ENCODE data around the gene GPR50.

DNA sequence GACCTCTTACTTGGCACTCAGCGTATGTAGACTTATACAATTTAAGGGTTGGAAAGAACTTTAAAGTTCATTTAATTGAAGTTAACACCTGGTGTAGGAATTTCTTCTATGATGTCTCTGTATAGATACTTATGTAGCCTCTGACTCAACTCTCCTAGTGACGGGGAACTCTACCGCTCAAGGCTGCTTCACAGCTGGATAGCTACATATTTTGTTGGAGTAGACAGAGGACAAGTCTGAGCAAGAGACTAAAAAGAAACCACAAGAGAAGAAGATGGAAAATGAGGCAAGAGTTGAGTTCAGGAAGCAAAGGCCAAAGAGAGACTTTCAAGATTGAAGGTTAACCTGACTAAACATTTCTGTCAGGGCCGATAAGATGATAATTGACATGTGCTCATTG, 52.6 kb downstream of the GPR50 start:
- no peak for TF ChIP-seq RXRA (IDR thresholded peaks at IDR 0.05; ENCODE audit: borderline replicate concordance, low read depth)
- no peak for TF ChIP-seq POLR2AphosphoS5 (IDR thresholded peaks at IDR 0.05; ENCODE audit: low read depth, low read length)
- TF ChIP-seq, protein P1, sequence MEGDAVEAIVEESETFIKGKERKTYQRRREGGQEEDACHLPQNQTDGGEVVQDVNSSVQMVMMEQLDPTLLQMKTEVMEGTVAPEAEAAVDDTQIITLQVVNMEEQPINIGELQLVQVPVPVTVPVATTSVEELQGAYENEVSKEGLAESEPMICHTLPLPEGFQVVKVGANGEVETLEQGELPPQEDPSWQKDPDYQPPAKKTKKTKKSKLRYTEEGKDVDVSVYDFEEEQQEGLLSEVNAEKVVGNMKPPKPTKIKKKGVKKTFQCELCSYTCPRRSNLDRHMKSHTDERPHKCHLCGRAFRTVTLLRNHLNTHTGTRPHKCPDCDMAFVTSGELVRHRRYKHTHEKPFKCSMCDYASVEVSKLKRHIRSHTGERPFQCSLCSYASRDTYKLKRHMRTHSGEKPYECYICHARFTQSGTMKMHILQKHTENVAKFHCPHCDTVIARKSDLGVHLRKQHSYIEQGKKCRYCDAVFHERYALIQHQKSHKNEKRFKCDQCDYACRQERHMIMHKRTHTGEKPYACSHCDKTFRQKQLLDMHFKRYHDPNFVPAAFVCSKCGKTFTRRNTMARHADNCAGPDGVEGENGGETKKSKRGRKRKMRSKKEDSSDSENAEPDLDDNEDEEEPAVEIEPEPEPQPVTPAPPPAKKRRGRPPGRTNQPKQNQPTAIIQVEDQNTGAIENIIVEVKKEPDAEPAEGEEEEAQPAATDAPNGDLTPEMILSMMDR (IDR thresholded peaks at IDR 0.05), result no peak
- no peak for TF ChIP-seq MEF2A (IDR thresholded peaks at IDR 0.05; ENCODE audit: borderline replicate concordance, low read depth)
- TF ChIP-seq TAF1 (IDR thresholded peaks at IDR 0.05; ENCODE audit: borderline replicate concordance, low read depth, low read length), result no peak
- TF ChIP-seq JUND (IDR thresholded peaks at IDR 0.05), result no peak
- TF ChIP-seq MXI1 (IDR thresholded peaks at IDR 0.05; ENCODE audit: low read depth, low read length), result no peak
- TF ChIP-seq, protein P2, sequence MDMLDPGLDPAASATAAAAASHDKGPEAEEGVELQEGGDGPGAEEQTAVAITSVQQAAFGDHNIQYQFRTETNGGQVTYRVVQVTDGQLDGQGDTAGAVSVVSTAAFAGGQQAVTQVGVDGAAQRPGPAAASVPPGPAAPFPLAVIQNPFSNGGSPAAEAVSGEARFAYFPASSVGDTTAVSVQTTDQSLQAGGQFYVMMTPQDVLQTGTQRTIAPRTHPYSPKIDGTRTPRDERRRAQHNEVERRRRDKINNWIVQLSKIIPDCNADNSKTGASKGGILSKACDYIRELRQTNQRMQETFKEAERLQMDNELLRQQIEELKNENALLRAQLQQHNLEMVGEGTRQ (IDR thresholded peaks at IDR 0.05; ENCODE audit: borderline replicate concordance, low read depth, low read length), result no peak
